NAMALWA (cell line): ENCODE data around the gene CAMK1D.

ENCODE experiments used
- DNase-seq: peaks from one replicate; pipeline ENCODE4 v3.0.0-alpha.2; 2015; ENCODE audit warnings: low spot score

The CAMK1D gene

DNA sequence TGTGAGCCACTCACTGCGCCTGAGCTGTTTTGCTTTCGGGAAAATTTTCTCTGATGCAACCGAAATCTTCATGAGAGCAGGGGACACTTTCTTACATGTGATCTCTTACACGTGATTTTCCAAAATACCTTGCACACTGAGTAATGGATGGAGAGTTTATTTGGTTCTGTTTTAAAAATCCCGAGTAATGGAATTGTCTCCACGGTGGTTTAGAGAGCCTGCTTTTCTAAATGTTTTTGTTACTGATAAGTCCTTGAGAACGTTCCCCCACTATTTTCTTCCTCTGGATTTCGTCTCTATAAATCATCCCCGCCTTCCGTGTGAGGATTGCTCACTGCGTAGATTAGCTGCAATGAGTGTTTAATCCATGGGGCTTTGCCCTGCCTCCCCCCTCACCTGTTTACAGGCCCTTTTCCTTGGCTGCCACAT lies 25.7 kb downstream of the CAMK1D start:
- DNase-seq = no peak

DNA sequence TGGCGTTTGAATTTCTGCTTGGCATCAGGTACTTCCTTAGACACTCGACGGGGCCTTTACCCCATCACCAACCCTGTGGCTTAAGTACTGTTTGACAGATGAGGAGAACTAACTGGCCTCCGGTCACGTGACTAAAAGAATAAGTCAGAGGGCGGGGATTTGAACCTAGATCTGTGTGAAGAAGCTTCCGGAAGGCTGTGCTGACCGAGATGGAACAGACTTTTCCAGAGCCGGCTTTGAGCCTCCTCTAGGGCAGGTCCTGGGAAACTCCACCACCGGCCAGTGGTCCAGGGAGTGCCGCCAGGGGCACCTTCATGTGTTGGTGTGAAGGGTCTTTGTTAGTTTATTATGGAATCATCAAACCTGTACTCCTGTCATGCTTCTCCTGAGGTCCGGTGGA lies 26.9 kb downstream of the CAMK1D start:
- DNase-seq = no peak

DNA sequence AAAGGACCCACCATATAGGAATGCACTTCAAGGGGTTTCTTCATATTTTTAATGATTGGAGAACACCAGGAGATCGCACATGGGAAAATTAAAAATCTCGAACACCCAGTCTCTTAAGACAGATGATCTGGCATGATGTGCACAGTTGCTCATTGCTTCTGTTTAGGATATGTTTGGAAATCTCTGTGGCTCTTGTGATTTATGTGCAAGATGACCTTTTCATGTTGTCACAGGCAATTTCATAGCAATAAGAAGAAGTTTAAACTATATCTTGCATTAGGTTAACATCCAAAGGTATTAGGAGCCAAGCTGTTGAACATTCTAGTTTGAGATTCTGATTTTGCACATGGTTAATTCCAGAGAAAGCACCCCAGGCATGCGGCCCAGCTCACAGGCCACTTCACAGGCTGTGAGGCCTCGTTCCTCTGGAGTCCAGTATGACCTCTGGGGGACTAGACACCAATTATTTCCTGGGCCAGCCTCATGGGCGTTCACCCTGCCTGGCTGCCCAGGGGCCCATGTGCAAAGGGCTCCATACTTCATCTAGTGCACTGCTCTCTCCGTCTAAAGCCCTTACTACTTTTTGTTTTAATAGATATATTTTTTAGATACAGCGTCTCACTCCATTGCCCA lies 28.4 kb downstream of the CAMK1D start:
- DNase-seq = no peak

- DNase-seq = no peak
Measured at GRCh38 chr10:12380999-12381398, 31.7 kb downstream of the CAMK1D start.

- no peak for DNase-seq
Measured at GRCh38 chr10:12381536-12382156, 32.3 kb downstream of the CAMK1D start.

- DNase-seq = no peak
Measured at GRCh38 chr10:12382157-12382548, 32.8 kb downstream of the CAMK1D start.

- DNase-seq = no peak
Measured at GRCh38 chr10:12382956-12383531, 33.7 kb downstream of the CAMK1D start.

GRCh38 chr10:12384906-12385305 lies 35.6 kb downstream of the CAMK1D start:
- DNase-seq = no peak

- DNase-seq = no peak
Measured at GRCh38 chr10:12387561-12388210, 38.3 kb downstream of the CAMK1D start.

DNA sequence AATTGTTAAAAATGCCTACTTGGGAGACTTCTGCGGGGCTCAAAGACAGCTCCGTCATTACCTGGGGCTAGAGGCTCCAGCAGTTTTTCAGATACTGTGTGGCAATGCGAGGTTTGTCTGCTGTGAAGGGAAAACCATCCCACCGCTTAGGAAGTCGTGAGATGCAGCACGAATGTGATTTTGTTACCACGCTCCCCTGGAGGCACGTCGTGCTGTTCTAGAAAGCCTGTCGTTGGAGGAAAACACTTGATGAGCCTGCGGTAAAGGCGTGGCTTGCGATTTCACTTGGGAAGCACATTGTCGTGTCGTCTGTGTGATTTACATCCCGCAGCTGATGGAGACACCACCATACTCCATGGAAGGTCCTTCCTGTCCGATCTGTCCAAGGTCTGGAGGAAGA lies 39.3 kb downstream of the CAMK1D start:
- no peak for DNase-seq

DNA sequence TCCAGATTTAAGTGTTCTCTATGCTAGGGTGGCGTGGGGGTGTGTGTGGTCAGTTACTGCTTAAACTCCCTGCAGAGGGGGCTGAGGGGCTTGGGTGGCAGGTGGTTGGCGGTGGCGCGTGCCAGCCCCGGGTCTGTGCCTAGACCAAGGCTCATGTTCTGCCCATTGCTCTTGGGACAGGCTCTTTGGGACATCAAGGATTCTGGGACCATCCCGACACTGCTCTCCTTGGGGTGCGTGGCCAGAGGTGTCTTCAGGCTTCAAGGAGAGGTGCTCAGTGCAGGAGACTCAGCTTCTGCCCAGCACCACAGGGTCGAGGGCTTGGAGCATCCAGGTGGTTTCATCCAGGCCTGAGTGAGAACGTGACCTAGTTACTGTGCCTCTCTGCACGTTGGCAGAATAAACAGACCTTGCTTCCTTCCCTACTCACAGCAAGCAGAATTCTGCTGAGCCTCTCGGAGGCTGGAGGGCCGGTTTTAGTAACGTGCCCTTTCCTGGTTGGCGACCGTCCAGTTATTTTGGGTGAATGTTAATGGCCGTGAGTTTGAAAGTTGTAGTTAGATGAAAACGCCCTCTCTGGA lies 39.9 kb downstream of the CAMK1D start:
- DNase-seq = peak; percentile 33

DNA sequence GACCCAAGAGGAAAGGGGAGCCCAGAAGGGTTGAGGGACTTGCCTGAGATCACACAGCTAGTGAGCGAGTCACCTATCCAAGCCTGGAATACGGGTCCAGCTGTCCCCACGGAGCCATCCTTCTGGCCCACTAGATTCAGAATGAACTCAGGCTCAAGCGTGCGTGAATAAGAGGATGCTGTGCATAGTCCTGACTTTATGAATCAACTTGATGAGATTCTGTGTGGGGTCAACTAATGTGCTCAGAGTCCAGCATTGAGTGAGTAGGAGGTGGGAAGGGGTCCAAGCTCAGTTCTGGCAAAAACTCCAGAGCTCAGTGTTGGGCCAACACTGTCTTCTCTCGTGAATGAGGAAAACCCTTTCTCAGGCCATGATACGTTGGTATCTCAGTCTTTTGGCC lies 41.4 kb downstream of the CAMK1D start:
- DNase-seq = no peak

DNA sequence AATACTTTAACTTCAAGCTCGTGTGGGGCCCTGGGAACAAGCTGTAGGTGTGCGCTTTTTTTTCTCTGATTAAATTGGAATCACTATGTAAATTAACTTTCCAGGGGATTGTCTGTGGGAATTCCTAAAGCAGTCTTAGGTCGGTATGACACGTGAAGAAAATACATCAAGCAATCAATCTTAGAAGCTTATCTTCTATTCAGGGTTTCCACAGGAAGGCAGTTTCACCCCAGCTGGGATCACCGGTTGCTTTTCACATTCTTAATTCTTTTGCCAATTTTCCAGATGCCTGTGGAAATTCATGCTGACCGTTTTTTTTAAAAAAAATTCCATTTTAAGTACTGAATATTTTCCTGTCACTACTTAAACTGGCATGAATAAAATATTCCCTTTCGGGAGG lies 41.9 kb downstream of the CAMK1D start:
- no peak for DNase-seq

DNA sequence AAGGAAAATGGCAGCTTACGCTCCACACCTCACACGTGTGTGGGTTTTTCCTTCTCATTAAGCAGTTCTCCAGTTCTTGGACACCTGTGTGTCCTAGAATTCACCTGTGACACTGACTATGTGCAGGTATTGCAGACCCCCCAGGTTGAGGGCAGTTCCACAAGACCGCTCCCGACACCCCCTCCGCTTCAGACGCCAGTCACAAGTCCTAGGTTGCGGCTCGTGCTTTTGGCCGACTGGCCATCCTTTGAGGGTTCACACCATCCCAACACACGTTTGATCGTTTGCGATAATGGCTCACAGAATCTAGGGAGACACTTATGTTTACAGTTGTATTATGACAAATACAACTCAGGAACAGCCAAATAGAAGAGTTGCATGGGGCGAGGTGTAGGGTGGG lies 44.5 kb downstream of the CAMK1D start:
- no peak for DNase-seq

- DNase-seq = no peak
Measured at GRCh38 chr10:12394241-12395033, 45.1 kb downstream of the CAMK1D start.

DNA sequence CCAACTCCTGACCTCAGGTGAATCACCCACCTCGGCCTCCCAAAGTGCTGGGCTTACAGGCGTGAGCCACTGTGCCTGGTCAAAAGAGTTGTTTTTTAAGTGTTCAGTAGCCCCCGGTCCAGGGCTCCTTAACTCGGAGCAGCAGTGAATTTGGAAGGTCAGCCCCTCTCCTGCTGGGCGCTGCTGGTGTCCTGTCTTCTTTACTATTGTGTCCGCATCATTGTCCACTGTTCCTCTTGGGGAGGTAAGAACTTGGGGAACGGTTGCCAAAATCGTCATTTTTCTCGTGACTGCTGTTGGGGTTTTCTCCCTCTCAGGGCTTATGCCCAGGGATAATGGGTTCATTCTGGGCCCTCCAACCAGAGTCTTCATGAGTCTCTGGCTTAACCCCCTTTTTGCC lies 46.7 kb downstream of the CAMK1D start:
- no peak for DNase-seq

DNA sequence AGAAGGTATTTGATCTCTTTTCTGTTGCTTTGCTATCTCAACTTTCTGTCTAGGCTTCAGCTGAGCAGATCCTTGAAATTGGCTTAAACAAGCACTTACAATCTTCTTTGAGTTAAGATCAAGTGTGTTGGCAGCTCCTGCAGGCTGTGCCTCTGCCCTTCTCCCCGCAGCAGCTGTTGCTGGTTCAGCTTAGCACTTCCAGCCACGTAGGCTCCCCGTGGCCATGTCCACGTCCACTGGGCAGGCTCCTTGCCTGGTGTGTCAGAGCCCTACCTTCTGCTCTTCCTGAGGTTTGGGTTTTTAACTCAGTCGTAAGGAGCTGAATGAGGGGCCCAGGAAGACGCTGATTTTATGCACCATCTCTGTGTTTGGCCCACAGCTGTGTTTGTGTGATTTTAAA lies 47.2 kb downstream of the CAMK1D start:
- DNase-seq = no peak

DNA sequence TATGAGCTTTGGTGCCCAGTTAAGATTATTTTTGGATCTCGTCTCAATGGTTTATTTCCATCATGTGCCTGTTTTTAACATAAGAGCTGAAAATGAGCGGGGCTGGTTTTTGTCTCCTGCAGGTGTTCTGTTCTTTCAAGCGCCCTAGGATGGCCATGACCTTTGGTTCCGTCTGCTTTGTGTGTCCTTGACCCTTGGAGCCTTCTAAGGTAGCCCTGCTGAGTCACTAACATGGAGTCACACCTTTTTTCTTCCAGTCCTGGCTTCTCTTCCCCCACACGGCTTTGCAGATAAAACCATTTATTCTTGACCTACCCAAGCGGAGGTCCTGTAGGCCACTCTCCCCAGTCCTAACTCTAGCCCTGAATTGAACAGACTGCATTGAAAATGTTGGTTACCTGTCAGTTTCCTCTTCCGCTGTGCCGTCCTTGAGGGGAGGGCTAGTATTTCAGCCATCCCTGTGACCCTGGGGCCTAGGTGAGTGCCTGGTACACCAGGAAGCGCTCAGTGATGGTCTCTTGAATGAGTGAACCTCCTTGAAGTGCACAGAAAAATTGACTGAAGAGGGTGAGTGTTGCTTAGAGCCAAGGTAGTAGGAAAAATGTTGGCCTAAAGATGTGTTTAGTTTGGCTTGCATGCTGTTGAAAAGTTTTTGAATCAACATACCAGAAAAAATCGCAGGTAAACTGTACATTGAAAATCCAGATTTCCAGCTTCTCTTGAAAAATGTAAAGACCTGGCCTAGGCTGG lies 48.0 kb downstream of the CAMK1D start:
- no peak for DNase-seq

- DNase-seq = no peak
Measured at GRCh38 chr10:12397941-12398340, 48.6 kb downstream of the CAMK1D start.

DNA sequence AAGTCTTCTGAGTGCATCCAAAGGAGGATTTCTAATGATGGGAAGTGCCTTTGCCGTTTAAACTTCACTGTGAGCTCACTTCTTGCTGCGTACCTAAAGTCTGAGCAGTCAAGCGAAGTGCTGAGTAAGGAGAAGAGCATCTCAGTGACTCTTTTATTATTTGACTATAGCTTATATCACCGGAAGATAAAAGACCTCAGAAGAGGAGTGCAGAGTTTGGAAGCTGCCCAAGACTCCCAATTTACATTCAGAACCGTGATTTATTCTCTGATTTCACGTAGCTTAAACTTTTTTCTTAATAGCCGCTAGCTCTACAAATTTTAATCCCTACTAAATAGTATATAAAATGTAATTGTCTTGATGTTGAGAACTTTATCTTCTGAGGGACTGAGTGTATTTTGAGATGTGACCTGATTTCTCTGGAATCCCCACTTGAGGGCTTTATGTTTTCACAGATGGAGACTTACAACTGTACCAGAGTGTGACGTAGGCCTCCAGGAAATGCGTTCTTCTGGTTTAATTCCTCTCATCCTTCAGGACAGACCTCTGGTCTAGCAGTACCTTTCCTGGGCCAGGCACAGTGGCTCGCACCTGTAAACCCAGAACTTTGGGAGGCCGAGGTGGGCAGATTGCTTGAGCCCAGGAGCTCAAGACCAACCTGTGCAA lies 51.1 kb downstream of the CAMK1D start:
- DNase-seq = no peak

DNA sequence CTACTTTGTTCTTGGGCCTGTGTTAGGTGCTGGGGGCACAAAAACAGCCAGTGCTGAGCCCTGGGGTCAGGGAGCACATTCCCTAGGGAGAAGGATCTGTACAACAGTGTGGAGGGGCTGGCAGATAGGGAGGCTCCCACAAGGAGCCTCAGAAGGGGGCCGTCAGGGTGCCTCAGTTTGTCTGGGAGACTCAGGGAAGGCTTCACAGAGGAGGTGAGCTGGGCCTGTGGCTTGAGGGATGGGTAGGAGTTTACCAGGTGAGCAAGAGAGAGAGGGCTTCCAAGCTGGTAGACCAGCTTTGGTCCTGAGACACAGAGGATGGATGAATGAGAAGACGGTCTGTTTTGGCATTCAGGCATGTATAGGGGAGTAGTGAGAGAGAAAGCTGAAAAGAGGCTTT lies 52.1 kb downstream of the CAMK1D start:
- DNase-seq = no peak
